HG03520 (cell line): ENCODE measurements around the gene L1CAM.

Experiments used
- ATAC-seq: cut with Tn5 transposase; IDR thresholded peaks from one replicate; pipeline ENCODE4 v1.9.1; 2021; ENCODE audit warnings: mild to moderate bottlenecking, moderate library complexity; ENCODE audit not compliant: unreplicated experiment

L1CAM gene

GRCh38 chrX:153878969-153879653, 6.9 kb downstream of the L1CAM start:
- no peak for ATAC-seq

- ATAC-seq: no peak
Measured at GRCh38 chrX:153878345-153878744, 7.6 kb downstream of the L1CAM start.

- ATAC-seq: no peak
Measured at GRCh38 chrX:153877571-153878261, 8.3 kb downstream of the L1CAM start.

- ATAC-seq: no peak
Measured at GRCh38 chrX:153876112-153876491, 9.9 kb downstream of the L1CAM start.

GRCh38 chrX:153875391-153876111, 10.4 kb downstream of the L1CAM start:
- no peak for ATAC-seq

GRCh38 chrX:153874366-153875125, 11.4 kb downstream of the L1CAM start:
- no peak for ATAC-seq

- no peak for ATAC-seq
Measured at GRCh38 chrX:153874085-153874365, 11.9 kb downstream of the L1CAM start.

GRCh38 chrX:153873282-153874084, 12.5 kb downstream of the L1CAM start:
- no peak for ATAC-seq

- no peak for ATAC-seq
Measured at GRCh38 chrX:153871946-153872878, 13.8 kb downstream of the L1CAM start.

GRCh38 chrX:153871451-153871850, 14.5 kb downstream of the L1CAM start:
- ATAC-seq: no peak

GRCh38 chrX:153870791-153871360, 15.1 kb downstream of the L1CAM start:
- ATAC-seq: no peak

- ATAC-seq: no peak
Measured at GRCh38 chrX:153870288-153870690, 15.7 kb downstream of the L1CAM start.

GRCh38 chrX:153869473-153870287, 16.3 kb downstream of the L1CAM start:
- no peak for ATAC-seq

- no peak for ATAC-seq
Measured at GRCh38 chrX:153868576-153869472, 17.1 kb downstream of the L1CAM start.

- no peak for ATAC-seq
Measured at GRCh38 chrX:153867671-153868070, 18.3 kb downstream of the L1CAM start.

- no peak for ATAC-seq
Measured at GRCh38 chrX:153867139-153867538, 18.8 kb downstream of the L1CAM start.

- no peak for ATAC-seq
Measured at GRCh38 chrX:153866302-153867019, 19.5 kb downstream of the L1CAM start.
